GM18867 (cell line): ENCODE measurements around the gene SMCHD1.

Experiments
- ATAC-seq: cut with Tn5 transposase; IDR thresholded peaks from one replicate; pipeline ENCODE4 v1.9.1; 2021; ENCODE audit warnings: mild to moderate bottlenecking, moderate library complexity; ENCODE audit not compliant: unreplicated experiment

The SMCHD1 gene

DNA sequence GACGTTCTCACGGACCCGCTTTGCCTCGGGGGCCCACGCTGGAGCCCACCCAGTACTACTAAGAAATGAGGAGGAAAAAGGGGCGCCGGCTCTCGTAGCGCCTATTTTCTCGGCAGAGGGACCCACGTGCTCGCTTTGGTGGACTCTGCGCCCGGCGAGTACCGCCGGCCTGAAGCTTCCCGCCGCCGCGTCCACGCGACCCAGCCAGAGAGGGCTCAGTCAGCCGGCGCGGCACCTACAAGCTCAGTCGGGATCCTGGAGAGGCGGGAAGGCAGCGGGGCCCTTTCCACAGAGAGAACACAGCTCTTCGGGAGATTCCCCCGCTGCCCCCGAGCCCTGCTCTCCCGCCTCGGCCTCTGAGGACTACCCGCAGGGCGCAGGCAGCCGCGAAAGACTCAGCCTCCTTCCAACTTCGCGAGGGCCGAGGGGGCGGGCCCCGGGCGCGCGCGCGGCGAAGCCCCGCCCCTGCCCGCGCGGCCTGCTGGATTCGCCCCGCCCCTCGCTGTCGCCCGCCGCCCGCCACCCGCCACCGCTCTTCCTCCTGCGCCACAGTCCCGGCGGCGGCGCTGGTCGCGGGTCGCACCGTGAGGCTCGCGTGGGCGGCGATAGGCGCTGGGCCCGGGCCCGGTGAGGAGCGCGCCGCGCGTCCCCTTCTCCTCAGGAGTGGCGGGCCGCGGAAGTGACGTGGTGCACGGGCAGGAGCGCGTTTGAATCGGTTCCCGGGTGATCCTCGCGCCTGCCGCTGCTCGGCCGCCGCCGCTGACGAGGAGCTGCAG, at the start of gene SMCHD1:
SMCHD1 (plus strand) TSS at position 549 of the 776 bp plus-strand sequence. CDS start 350 bp downstream, outside the sequence.
- ATAC-seq, result peak; percentile 70

DNA sequence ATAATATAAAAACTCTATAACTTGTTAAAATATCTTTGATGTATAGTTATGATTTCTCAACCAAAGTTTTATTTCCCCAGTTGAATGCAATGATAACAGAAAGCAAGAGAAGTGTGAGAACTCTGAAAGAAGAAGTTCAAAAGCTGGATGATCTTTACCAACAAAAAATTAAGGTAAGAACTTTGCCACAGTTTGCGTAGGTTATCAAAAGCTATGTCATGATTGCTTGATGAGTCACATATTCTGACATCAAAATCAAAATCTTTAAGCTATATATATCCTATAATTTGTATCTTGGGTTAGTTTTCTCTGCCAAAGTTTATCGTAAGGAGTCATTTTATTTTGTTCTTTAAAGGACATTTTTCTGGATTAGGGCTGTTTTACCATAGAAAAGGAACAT, 49.2 kb upstream of the SMCHD1 start:
- ATAC-seq, result no peak

DNA sequence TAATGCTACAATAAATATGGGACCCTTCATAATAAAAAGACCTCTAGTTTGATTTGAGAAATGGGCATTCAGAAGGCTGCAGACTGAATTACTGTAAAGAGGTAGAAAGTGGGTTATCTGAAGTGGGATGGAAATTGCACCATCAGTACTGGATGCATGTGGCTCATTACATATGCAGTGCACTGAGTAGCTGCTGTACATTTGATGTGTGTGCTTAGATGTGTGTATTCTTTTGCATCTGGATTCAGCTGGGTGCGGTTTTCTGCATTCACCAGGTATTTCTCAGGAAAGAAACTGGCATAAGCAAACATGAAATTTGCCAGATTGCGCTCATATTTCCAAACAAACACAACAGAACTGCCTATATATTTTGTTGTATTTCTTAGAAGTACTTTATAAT, 45.9 kb upstream of the SMCHD1 start:
- ATAC-seq, result no peak

DNA sequence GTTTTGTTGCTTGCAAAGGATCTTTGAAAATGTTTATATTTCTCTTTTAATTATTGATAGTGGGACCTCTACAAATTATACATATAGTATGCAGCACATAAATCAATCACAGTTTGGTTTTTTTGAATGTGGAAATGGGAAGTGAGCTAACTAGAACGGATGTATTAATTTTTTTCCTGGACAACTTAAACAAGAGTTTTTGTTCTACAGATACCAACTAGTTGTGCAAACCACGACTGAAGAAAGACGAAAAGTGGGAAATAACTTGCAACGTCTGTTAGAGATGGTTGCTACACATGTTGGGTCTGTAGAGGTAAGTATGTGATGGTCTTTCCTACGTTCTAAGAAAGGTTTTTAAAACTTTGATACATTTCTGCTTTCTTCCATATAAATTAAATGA, 45.0 kb upstream of the SMCHD1 start:
- ATAC-seq, result no peak

DNA sequence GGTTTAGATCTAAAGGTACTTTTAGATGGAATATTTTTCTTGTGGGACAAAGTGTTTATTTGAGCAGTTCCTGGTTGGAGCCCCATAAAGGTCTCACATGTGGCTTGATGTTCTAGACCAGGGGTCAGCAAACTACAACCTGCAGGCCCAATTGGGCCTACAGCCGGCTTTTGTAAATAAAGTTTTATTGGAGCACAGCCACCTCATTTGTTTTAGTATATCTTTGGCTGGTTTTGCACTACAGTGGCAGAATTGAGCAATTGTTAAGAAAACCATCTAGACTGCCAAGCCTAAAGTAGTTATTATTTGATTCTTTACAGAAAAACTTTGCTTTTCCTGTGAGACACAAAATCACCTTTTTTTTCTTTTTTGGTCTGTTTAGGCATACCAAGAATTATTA, 42.5 kb upstream of the SMCHD1 start:
- ATAC-seq, result no peak

DNA sequence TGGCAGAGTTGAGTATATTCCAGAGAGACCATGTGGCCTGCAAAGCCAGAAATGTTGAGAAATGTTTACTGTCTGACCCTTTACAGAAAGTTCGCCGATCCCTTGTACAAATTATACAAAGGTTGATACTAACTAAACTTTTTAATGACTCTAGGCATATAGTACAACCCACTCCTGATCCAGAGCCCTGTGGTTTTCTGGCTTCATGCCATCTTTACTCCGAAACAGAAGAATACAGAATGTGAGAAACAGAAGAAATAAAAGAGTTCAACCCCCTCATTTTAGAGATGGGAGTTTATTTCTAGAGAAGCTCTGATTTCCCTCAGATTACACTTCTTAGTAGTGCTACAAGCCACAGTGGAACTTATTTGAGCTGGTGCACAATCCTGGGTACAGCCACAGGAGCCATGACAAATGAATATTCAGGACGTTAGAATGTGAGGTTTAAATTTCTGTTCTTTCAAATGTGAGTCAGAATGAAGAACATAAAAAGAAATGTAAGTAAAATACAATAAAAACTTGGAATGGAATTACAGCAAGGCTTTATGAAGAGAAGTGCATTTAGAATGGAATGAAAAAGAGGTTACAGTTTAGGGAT, 38.0 kb upstream of the SMCHD1 start:
- ATAC-seq, result no peak

DNA sequence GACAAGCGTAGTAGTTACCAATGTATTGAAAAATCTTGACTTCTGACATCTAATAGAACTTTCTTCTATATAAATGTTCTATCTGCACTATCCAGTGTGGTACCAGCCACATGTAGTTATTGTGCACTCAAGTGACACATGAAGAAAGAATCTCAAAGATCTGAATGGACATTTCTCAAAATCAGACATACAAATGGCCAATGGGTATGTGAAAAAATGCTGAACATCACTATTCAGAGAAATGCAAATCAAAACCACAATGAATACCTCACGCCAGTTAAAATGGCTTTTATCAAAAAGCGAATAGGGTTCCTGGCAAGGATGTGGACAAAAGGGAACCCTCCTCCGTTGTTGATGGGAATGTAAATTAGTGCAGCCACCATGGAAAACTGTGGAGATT, 37.5 kb upstream of the SMCHD1 start:
- no peak for ATAC-seq

DNA sequence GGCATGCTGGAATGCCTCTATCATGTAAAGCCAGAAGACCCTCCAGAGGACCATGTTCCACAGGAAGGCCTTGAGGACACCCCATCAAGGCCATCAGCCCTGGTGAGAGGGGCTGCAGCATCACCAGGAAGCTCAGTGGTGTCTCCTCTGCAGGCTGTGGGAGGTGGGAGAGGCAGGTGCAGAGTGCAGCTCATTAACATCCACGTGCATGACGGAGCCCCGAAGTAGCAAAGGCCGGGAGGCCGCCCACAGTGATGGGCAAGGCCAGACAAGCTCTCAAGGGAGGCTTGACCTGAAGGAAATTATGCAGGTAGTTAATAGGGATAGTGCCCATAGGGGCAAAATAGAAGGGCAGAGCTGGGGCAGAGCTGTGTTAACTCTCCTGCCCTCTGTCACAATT, 30.3 kb upstream of the SMCHD1 start:
- ATAC-seq, result no peak

DNA sequence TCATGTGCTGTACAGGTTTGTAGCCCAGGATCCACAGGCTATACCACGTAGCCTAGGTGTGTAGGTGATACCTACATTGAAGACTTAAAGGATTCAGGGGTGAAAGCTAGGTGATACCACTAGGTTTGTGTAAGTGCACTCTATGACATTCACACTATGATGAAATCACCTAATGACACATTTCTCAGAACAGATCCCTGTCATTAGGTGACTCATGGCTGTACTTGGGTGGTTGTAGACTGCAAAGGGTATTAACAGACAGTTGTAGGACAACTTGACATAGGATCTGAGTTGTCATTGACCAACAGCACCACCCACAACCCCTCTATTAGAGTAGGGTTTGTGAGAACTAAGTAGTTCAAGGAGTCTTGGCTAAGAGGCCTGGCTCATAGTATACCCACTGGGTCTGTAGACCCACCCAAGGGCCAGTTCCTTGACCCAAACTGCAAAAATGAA, 27.7 kb upstream of the SMCHD1 start:
- no peak for ATAC-seq

DNA sequence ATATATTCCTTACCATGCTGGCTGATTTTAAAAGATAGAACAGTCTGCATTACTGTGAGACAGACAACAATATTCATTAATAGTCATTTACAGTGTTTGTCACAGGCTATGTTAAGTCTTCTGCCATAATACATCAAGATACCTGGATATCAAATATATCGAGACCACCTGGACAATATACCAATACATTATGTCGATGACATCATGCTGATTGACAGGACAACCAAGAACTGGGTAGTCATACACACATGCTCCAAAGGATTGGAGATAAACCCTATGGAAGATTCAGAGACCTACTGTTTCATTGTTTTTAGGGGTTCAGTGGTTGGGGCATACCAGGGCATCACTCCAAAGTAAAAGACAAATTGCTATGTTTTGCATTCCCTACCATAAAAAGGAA, 26.5 kb upstream of the SMCHD1 start:
- no peak for ATAC-seq

DNA sequence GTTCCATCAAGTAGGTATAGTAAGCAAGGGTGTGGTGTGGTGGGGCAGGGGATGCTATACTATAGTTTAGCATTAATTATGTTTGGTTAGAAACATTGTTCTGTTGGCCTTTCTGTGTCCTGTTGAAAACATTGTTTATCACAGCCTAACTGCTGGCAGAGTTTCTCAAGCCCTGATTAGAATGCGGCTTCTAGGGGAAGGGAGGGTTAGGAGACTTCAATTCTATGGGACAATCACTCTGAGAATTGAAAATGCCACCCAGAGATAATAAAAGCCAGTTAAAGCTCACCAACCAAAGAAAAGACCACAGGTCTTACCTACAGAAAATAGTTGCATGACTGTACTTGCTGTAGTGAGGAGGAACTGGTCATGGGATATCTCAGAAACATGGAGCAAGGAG, 19.9 kb upstream of the SMCHD1 start:
- no peak for ATAC-seq

DNA sequence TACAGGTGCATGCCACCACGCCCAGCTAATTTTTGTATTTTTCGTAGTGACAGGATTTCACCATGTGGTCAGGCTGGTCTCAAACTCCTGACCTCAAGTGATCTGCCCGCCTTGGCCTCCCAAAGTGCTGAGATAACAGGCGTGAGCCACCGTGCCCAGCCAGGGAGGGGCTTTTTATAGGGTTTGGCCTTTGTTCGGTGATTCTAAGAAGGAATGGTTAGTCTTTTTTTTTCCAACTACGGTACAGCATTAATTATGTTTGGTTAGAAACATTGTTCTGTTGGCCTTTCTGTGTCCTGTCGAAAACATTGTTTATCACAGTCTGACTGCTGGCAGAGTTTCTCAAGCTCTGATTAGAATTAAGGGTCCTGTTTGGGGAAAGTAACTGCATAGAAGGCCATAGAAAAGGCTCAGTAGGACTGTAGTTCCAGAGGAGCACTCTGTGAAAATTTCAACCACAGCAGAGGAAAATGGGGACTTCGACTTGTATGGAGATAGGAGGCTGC, 19.3 kb upstream of the SMCHD1 start:
- ATAC-seq, result peak; percentile 21

DNA sequence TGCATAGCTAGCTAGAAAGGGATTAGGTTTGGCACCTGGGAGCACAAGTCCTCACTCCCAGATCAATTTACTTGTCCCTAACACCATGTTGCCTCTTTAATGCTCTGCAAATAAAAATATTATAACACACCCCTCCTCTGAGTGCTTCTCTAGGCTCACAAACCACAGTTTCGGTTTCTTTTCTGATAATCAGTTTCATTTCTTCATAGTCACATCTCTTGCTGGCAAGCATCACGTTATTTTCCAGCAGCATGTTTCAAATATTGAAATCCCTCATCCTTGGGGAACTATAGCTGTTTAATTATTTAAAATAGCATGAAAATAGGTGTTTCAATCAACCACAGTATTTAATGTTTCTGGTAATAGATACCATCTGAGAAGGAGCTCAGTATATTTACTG, 13.9 kb upstream of the SMCHD1 start:
- ATAC-seq, result peak; percentile 73

DNA sequence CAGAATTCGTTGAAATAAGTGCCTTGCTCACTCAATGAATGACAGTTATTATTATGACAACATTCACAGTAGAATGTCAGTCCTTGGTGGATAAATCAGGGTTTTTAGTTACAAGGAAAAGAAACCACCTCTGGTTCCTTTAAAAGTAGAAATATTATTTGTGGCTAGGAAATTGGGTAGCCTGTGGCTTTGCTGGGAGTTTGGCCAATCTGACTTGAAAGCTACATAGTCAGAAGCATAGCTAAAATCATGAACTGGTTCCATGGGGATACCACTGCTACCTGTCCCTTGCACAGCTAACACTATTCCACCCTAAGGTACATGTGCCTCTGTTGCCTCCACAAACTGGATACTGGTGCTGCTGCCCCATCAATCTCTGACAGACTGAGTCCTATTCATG, 12.8 kb upstream of the SMCHD1 start:
- no peak for ATAC-seq

DNA sequence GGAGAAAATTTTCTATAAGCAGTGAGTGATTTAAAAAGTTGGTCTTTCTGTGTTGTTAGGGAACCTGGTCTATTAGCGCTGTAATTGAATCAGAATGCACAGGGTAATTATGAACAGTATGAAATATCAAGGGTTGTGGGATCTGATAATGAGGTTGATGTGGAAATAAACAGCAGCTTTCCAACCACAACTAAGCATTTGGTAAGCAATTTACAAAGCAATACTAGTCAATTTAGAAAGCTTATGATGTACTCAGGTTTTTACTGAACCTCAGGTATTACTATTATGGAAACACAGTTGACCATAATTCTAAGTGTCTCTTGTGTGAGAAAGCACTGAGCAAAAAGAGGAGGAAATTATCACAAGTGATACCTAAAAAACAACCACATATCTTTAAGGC, 11.0 kb upstream of the SMCHD1 start:
- no peak for ATAC-seq

DNA sequence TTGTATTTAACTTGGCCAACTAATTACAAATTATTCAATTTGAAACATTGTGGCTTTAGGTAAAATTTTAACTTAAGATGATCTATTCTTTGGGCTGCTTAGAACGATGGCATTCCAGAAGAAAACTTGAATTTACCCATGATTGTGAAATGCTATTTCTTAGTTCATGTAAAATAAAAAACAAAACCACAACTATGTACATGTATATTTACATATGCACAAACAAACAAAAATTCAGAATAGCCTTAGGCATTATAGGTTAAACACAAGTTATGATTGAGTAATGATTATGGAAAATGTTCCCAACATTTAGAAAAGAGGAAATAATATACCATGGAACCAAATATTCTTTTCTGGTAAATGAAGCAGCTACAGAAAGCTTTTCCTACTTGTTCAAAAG, 3.5 kb upstream of the SMCHD1 start:
- ATAC-seq, result no peak

DNA sequence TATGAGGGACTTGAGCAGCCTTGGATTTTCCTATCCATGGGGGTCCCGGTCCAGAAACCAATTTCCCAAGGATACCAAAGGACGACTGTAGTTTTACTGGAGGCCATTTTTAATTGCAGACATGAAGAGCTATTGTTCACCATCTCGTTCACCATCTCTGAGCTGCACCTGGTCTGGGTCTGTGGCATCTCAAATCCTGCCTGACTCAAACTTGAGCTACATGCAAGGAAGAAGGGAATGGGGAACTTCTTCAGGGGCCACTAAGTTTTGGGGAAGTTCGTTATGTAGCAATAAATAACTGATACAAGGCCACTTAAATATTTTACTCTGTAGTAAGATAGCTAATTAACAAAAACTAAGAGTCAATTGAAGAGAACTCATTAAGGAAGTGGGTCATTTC, 2.1 kb upstream of the SMCHD1 start:
- no peak for ATAC-seq

DNA sequence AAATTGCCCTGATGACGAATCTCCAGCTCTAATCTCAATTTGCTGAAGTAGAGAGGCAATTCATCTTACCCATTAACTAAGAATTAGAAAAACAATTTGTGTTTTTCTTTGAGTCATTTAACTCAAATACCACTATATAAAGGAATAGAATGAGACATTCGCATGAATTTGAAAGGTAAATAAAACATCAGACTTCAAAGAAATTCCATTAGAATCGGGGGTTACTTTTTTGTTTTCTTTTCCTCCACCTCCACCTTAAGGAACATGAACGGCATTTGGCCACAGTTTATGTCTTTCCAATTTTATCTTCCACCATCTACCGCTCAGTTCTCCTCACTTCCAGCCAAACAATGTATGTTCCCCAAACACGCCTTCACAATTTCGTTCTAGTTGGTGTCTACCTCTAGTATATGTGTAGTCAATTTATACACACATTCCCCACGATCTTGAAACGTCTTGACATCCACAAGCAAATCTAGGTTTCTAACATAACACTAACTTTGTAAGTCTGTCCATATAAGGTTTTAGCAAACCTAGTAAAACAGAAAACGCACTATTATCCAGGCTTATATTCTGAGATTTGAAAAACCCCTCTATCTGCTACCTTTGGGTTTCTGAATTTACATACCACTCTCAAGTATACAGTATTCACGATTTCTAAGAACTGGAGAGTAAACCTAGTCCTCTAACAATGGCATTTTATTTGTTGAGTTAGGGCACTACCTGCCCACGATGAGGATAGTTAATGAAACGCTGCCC, 1.2 kb upstream of the SMCHD1 start:
- ATAC-seq, result no peak

DNA sequence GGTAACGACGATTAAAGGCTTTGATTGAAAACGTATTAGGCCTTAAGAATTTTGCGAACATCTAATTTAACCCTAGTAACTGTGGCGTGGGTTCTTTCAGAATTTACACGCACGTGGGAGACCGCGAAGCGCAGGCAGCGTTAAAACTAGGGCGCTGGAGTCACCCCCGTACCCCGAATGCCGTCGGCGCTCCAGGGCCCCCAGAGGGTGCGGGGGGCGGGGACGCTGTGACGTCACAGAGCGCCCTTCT, 673 bp upstream of the SMCHD1 start:
- ATAC-seq, result peak; percentile 45

DNA sequence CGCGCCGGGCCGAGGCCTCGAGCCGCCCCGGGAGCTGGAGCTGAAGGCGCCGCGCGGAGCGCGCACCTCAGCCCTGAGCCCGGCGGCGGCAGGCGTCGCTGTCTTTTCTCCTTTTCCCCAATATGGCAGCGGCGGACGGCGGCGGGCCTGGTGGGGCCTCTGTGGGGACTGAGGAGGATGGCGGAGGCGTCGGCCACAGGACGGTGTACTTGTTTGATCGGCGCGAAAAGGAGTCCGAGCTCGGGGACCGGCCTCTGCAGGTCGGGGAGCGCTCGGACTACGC, 369 bp downstream of the SMCHD1 start:
- peak; percentile 31 for ATAC-seq

DNA sequence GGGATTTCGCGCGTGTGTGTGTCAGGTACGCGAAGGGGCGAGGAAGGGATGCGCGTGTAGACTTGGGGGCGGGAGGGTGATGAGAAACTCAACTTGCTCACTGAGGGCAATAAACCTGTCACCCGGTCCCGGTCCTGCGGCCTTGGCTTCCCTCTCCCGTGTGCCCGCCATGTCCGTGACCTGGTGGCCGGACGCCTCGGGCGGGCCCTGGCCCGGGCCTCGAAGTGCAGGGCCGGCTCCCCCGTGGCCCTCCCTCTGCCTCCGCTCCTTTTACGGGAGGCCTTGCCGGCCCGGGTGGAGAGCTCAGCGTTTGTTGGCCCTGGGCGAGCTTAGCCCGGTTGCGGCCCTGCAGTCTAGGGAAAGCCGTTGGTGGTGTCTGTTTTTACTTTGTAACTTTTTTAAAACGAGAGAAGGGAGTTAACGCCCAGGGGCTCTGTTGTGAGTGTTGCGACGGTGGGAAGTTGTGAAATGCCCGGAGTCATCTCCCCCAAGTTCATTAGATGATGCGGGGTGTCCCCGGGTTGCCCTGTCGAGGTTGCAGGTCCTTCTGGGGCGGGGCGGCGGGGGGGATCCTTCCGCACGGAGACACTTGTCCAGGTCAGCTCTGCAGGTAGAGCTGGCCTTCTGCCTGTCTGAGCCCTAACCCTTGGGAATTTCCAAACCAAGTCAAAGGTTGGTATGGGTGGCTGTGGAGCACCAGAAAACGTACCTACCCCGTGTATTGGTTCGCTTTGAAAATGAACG, 883 bp downstream of the SMCHD1 start:
- peak; percentile 5 for ATAC-seq
